ENCODE results near the gene MIF4GD. TPM values are rescaled to one million over a fixed set of nuclear protein-coding genes. Genes with fewer than 3 reads are reported as not detected.

Gene MIF4GD
- total RNA-seq, 1 donor from 2014 or later, result 32.1 TPM

DNA sequence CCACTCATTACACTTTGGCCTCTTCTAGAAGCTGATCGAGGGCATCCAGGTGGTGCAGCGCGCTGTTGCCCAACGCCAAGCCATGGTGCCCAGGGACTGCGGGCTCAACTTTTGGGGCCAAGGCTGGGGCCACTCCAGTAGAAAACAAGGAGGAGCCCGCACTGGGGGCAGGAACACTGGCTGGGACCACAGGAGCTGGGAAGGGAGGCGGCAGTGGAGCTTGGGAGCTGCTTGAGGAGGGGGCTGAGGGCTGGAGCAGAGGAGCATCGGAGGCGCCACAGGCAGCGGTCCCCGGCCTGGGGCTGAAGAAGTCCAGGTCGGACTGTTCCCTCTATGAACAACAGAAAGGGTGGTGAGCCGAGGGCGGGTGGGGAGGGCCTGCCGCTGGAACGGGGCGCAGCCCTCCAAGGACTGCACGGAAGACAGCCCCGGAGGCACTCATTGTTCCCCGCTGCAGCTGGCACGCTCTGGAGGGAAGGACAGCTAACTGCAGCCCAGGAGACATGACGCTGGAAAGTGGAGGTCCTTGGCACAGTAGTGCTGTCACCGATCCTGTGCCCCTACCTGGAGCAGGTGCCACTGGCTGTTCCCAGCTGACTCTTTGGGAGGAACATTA lies 31.1 kb downstream of the MIF4GD start:
- peaks cover 100% of the 10 kb centered on the region for H3K36me3 ChIP-seq
- H3K27ac ChIP-seq, result no peak overlapping the region

GRCh38 chr17:75239214-75239613 lies 31.8 kb downstream of the MIF4GD start:
- Histone ChIP-seq H3K36me3 (peaks cover 100% of the 10 kb centered on the region), H3K4me1 (no peaks in the 10 kb centered on the region), H3K27me3 (ENCODE audit: low read depth) (no peaks in the 10 kb centered on the region), H3K9me3 (no peaks in the 10 kb centered on the region), H3K4me3 (no peak overlapping the region), H3K27ac (peak overlapping the region; percentile 4)
- no peak for TF ChIP-seq CTCF (IDR thresholded peaks at IDR 0.05)
- no peak for DNase-seq
- ATAC-seq, result no peak
- intact Hi-C loops (cut with DNase I), result no loop called here

More for the DNA sequence above, 31.1 kb downstream of the MIF4GD start:
- Histone ChIP-seq H3K27me3 (ENCODE audit: low read depth) (no peaks in the 10 kb centered on the region), H3K4me3 (no peak overlapping the region), H3K9me3 (no peaks in the 10 kb centered on the region), H3K4me1 (no peaks in the 10 kb centered on the region)
- ATAC-seq (no peak), DNase-seq (no peak)
- intact Hi-C loops (cut with DNase I), result no loop called here
- TF ChIP-seq CTCF (IDR thresholded peaks at IDR 0.05), result no peak

GRCh38 chr17:75238684-75239191 lies 32.3 kb downstream of the MIF4GD start:
- intact Hi-C loops (cut with DNase I), result no loop called here
- no peaks in the 10 kb centered on the region for H3K27me3 ChIP-seq (ENCODE audit: low read depth)
- H3K4me3 ChIP-seq, result no peak overlapping the region
- no peaks in the 10 kb centered on the region for H3K4me1 ChIP-seq
- peak overlapping the region; percentile 4 for H3K27ac ChIP-seq
- ATAC-seq (peak; percentile 70 to 71), DNase-seq (no peak)
- peak; percentile 80 for TF ChIP-seq CTCF (IDR thresholded peaks at IDR 0.05)
- peaks cover 100% of the 10 kb centered on the region for H3K36me3 ChIP-seq
- no peaks in the 10 kb centered on the region for H3K9me3 ChIP-seq

GRCh38 chr17:75238020-75238580 lies 32.9 kb downstream of the MIF4GD start:
- no peak overlapping the region for H3K4me3 ChIP-seq
- ATAC-seq (no peak), DNase-seq (no peak)
- H3K36me3 ChIP-seq, result peaks cover 100% of the 10 kb centered on the region
- H3K4me1 ChIP-seq, result no peaks in the 10 kb centered on the region
- no peaks in the 10 kb centered on the region for H3K27me3 ChIP-seq (ENCODE audit: low read depth)
- H3K9me3 ChIP-seq, result no peaks in the 10 kb centered on the region
- no peak for TF ChIP-seq CTCF (IDR thresholded peaks at IDR 0.05)
- intact Hi-C loops (cut with DNase I), result no loop called here
- H3K27ac ChIP-seq, result peak overlapping the region; percentile 4

DNA sequence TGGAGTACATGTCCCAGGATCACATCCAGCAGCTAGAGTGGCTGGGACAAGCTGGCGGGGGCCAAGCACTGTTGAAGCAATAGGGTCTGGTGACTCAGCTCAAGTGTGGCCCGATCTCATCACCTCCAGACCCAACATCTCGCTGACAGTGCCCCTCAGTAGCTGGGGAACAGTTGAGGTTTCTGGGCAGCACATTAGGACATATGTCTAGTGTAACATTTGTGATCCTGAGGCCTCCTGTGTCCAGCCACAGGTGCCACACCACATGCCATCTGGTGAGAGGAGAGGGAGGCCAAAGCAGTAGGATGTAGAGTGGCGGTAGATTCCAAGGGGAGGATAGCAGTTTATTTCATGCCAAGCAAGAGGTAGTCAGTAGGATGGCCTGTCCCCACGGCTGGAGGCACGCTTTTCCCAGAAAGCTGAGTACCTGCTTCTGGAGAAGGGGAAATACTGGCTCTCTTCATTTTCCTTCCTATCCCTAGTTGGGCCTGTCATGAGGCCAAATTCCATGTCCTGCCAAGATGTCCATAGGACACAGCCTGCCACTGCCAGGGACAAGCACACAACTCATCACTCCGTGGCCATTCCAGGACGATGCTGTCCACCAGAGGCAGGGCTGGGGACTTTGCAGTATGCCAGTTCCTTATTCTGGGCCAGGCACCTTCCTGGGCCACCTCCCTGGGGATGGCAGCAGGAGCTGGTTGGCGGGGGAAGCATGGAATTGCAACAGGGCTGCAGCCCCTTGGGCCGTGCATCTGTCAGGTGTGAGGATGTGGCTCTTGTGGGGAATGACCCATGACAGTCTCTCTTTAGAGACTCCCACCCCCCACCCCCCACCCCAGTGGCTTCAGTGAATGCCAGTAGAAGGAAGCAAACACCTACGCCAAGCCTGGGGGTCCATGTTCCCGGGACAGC lies 33.7 kb downstream of the MIF4GD start:
- DNase-seq, result no peak
- ATAC-seq, result no peak
- no peak overlapping the region for H3K27ac ChIP-seq
- no peaks in the 10 kb centered on the region for H3K9me3 ChIP-seq
- no peak for TF ChIP-seq CTCF (IDR thresholded peaks at IDR 0.05)
- peaks cover 100% of the 10 kb centered on the region for H3K36me3 ChIP-seq
- no peaks in the 10 kb centered on the region for H3K27me3 ChIP-seq (ENCODE audit: low read depth)
- intact Hi-C loops (cut with DNase I), result no loop called here
- no peak overlapping the region for H3K4me3 ChIP-seq
- no peaks in the 10 kb centered on the region for H3K4me1 ChIP-seq
